PC-3 (cell line): ENCODE data around the gene RIMKLA. TPM values are rescaled to one million over a fixed set of nuclear protein-coding genes. Genes with fewer than 3 reads are reported as not detected.
A peak's percentile ranks its signal among the peaks of the same experiment; 100 is the strongest.

ENCODE experiments used
- ATAC-seq: fragments of 200-7000 bp; cut with Tn5 transposase; 2 replicates; pipeline ENCODE4 v1.9.1; 2020; ENCODE audit warnings: mild to moderate bottlenecking, moderate library complexity
- BruUV-seq: library from RNA; stranded (reverse); fragments of 400-500 nt; replicated peaks from 2 replicates; lab custom pipeline; 2021; lab: Mats Ljungman, UMichigan
- CTCF ChIA-PET: fragments of 300-600 bp; sonication (Branson Sonifier 250); formaldehyde crosslinking; loops from one replicate; lab custom pipeline; 2022; ENCODE audit warnings: antibody characterized with exemption; lab: Charles Lee
- POLR2A ChIA-PET: fragments of 300-600 bp; sonication (Branson Sonifier 250); formaldehyde crosslinking; loops from one replicate; lab custom pipeline; 2022; ENCODE audit warnings: antibody characterized with exemption; ENCODE audit not compliant: unreplicated experiment; lab: Charles Lee
- DNase-seq: peaks from one replicate; pipeline ENCODE4 v3.0.0-alpha.2; 2015
- H2AFZ ChIP-seq: fragments of 300-600 bp; sonication (generic); 2 replicates; pipeline ENCODE4 v1.6.0; 2016; ENCODE audit warnings: antibody characterized with exemption, low read length
- H3F3A ChIP-seq: fragments of 300-600 bp; sonication (generic); one replicate; pipeline ENCODE4 v1.6.0; 2017; ENCODE audit warnings: antibody characterized with exemption, low read length, control low read depth, mild to moderate bottlenecking; ENCODE audit not compliant: unreplicated experiment
- H3K27ac ChIP-seq: fragments of 300-600 bp; sonication (generic); 2 replicates; pipeline ENCODE4 v1.5.1; 2016; ENCODE audit warnings: mild to moderate bottlenecking, low read length
- H3K27me3 ChIP-seq: fragments of 300-600 bp; sonication (generic); 2 replicates; pipeline ENCODE4 v1.6.1; 2016; ENCODE audit warnings: low read length, mixed read lengths
- H3K36me3 ChIP-seq: fragments of 300-600 bp; sonication (generic); 2 replicates; pipeline ENCODE4 v1.6.1; 2016; ENCODE audit warnings: low read depth, mixed run types, low read length, mixed read lengths
- H3K4me1 ChIP-seq: fragments of 300-600 bp; sonication (generic); 2 replicates; pipeline ENCODE4 v1.5.1; 2016; ENCODE audit warnings: low read length; ENCODE audit not compliant: insufficient read depth
- H3K4me2 ChIP-seq: fragments of 300-600 bp; sonication (generic); 2 replicates; pipeline ENCODE4 v1.6.0; 2016; ENCODE audit warnings: low read length
- H3K4me3 ChIP-seq: fragments of 300-600 bp; sonication (generic); 2 replicates; pipeline ENCODE4 v1.5.1; 2016; ENCODE audit warnings: mild to moderate bottlenecking, low read length, mixed read lengths
- H3K79me2 ChIP-seq: fragments of 300-600 bp; sonication (generic); 2 replicates; pipeline ENCODE4 v1.6.1; 2017; ENCODE audit warnings: low read length, mixed read lengths
- H3K9ac ChIP-seq: fragments of 300-600 bp; sonication (generic); 2 replicates; pipeline ENCODE4 v1.6.0; 2016; ENCODE audit warnings: mild to moderate bottlenecking, low read length
- H3K9me2 ChIP-seq: fragments of 300-600 bp; sonication (generic); replicated peaks from 2 replicates; pipeline ENCODE4 v1.6.1; 2016; ENCODE audit warnings: mixed run types, low read length, mixed read lengths
- H3K9me3 ChIP-seq: fragments of 300-600 bp; sonication (generic); 2 replicates; pipeline ENCODE4 v1.6.1; 2016; ENCODE audit warnings: low read length, mixed read lengths
- H4K20me1 ChIP-seq: fragments of 300-600 bp; sonication (generic); 2 replicates; pipeline ENCODE4 v1.6.1; 2016; ENCODE audit warnings: low read length, mixed read lengths
- CTCF ChIP-seq: fragments of 300-600 bp; sonication (generic); conservative IDR thresholded peaks from 2 replicates; pipeline ENCODE4 v1.5.1; 2017; ENCODE audit warnings: antibody characterized with exemption, low read depth, mild to moderate bottlenecking, low read length
- EZH2 ChIP-seq: fragments of 300-600 bp; sonication (generic); IDR thresholded peaks from one replicate; pipeline ENCODE4 v1.6.1; 2017; ENCODE audit warnings: antibody characterized with exemption, mild to moderate bottlenecking, low read length; ENCODE audit not compliant: unreplicated experiment
- EZH2phosphoT487 ChIP-seq: fragments of 300-600 bp; sonication (generic); IDR thresholded peaks from 2 replicates; pipeline ENCODE4 v1.6.1; 2018; ENCODE audit warnings: mild to moderate bottlenecking, antibody characterized with exemption, low read length, borderline replicate concordance
- intact Hi-C: fragments of 100-400 bp; cut with micrococcal nuclease; formaldehyde crosslinking; loops from 2 replicates; pipeline ENCODE4 v1.9.0; 2023
- total RNA-seq: library from RNA; depleted of rRNA; stranded (reverse); fragments of >200 nt; gene quantifications from 2 replicates; pipeline ENCODE4 v1.2.3, GENCODE V29; 2014

RIMKLA gene
- total RNA-seq, 1 experiment from 2014 or later: 4.5 TPM

- Histone ChIP-seq H3K27me3 (no peaks in the 10 kb centered on the region), H3K27ac (peak overlapping the region; percentile 57), H3K4me3 (no peak overlapping the region), H3F3A (no peaks in the 10 kb centered on the region), H3K4me1 (peaks cover 47% of the 10 kb centered on the region), H3K79me2 (no peaks in the 10 kb centered on the region), H2AFZ (peak overlapping the region; percentile 54), H3K4me2 (0 out of 2 replicates have a peak overlapping the region, but pooled peaks have one; percentile 36), H3K9me3 (no peaks in the 10 kb centered on the region), H3K9me2 (no peaks in the 10 kb centered on the region), H4K20me1 (no peaks in the 10 kb centered on the region), H3K9ac (no peak overlapping the region), H3K36me3 (no peaks in the 10 kb centered on the region)
- CTCF ChIA-PET: no interaction called here
- peak; percentile 41 for DNase-seq
- POLR2A ChIA-PET: interaction anchor here (0.7 kb wide), 1 partner anchor 29 kb away, joined by 8 read pairs; no protein-coding TSS in a partner anchor
- TF ChIP-seq EZH2phosphoT487 (no peak), CTCF (no peak), EZH2 (no peak)
- intact Hi-C loops: loop anchor here (2.0 kb wide), 2 partner anchors 31 to 39 kb away; partner anchors contain the start of gene CCDC30
- ATAC-seq: peak; percentile 66
- no TSS peak for BruUV-seq
These were observed 50.9 kb downstream of the RIMKLA start for GRCh38 chr1:42431514-42431913.

GRCh38 chr1:42432714-42433113 lies 52.1 kb downstream of the RIMKLA start:
- H3K27me3 ChIP-seq: no peaks in the 10 kb centered on the region
- H3K9me3 ChIP-seq: no peaks in the 10 kb centered on the region
- H4K20me1 ChIP-seq: no peaks in the 10 kb centered on the region
- H3K79me2 ChIP-seq: no peaks in the 10 kb centered on the region
- no peak for TF ChIP-seq EZH2phosphoT487
- TF ChIP-seq EZH2: no peak
- TF ChIP-seq CTCF: no peak
- H3K36me3 ChIP-seq: no peaks in the 10 kb centered on the region
- no peak overlapping the region for H3K9ac ChIP-seq
- ATAC-seq (no peak), DNase-seq (no peak)
- intact Hi-C loops: no loop called here
- no peaks in the 10 kb centered on the region for H3F3A ChIP-seq
- no peak overlapping the region for H2AFZ ChIP-seq
- peaks cover 36% of the 10 kb centered on the region for H3K4me1 ChIP-seq
- ChIA-PET POLR2A (no interaction called here), CTCF (no interaction called here)
- no peak overlapping the region for H3K27ac ChIP-seq
- H3K4me2 ChIP-seq: no peak overlapping the region
- no peaks in the 10 kb centered on the region for H3K9me2 ChIP-seq
- H3K4me3 ChIP-seq: no peak overlapping the region
- no TSS peak for BruUV-seq

GRCh38 chr1:42433369-42433768 lies 52.8 kb downstream of the RIMKLA start:
- intact Hi-C loops: no loop called here
- Histone ChIP-seq H3F3A (no peaks in the 10 kb centered on the region), H3K27me3 (no peaks in the 10 kb centered on the region), H3K4me1 (peaks cover 33% of the 10 kb centered on the region), H3K4me3 (no peak overlapping the region), H3K79me2 (no peaks in the 10 kb centered on the region), H3K9me3 (no peaks in the 10 kb centered on the region), H3K36me3 (no peaks in the 10 kb centered on the region), H3K9ac (no peak overlapping the region), H2AFZ (no peak overlapping the region), H3K9me2 (no peaks in the 10 kb centered on the region), H3K27ac (no peak overlapping the region), H3K4me2 (no peak overlapping the region), H4K20me1 (no peaks in the 10 kb centered on the region)
- no peak for TF ChIP-seq EZH2
- no peak for TF ChIP-seq CTCF
- TF ChIP-seq EZH2phosphoT487: no peak
- ChIA-PET POLR2A (no interaction called here), CTCF (no interaction called here)
- BruUV-seq: no TSS peak
- no peak for DNase-seq
- ATAC-seq: no peak
